D721Med (cell line): ENCODE measurements around the gene APOBEC3C.
"Not testable (repeated sequence)": the region's sequence is repeated elsewhere in the genome, so short reads cannot be mapped to it uniquely, and the experiment has no call there.

Source experiments
- DNase-seq: peaks from one replicate; pipeline ENCODE4 v3.0.0; 2011; ENCODE audit warnings: low spot score; ENCODE audit not compliant: insufficient read length
- FAIRE-seq: peaks from 2 replicates; lab custom pipeline; 2011; peaks lifted over from hg19 to GRCh38; lab: Jason Lieb, UNC
- CTCF ChIP-seq: IDR thresholded peaks from 2 replicates; pipeline ENCODE4 v1.5.1; 2012; ENCODE audit warnings: mild to moderate bottlenecking, control low read depth; ENCODE audit not compliant: insufficient read depth; ENCODE audit errors: missing control alignments

The APOBEC3C gene

GRCh38 chr22:38997518-38997917, 16.5 kb upstream of the APOBEC3C start:
- DNase-seq (no peak), FAIRE-seq (no peak)
- no peak for TF ChIP-seq CTCF

GRCh38 chr22:39003165-39003638, 10.9 kb upstream of the APOBEC3C start:
- peak; percentile 63 for TF ChIP-seq CTCF
- FAIRE-seq (no peak), DNase-seq (peak; percentile 39)

- FAIRE-seq (no peak), DNase-seq (no peak)
- TF ChIP-seq CTCF, result no peak
Measured at GRCh38 chr22:39007177-39007576, 6.9 kb upstream of the APOBEC3C start.

GRCh38 chr22:39008271-39008850, 5.7 kb upstream of the APOBEC3C start:
- not testable (repeated sequence) for FAIRE-seq, DNase-seq

- FAIRE-seq (no peak), DNase-seq (no peak)
- TF ChIP-seq CTCF, result no peak
Measured at GRCh38 chr22:39010946-39011345, 3.1 kb upstream of the APOBEC3C start.

- TF ChIP-seq CTCF, result no peak
- DNase-seq (no peak), FAIRE-seq (no peak)
Measured at GRCh38 chr22:39012533-39013511, 1.2 kb upstream of the APOBEC3C start.

- DNase-seq, FAIRE-seq: not testable (repeated sequence)
Measured at GRCh38 chr22:39013561-39013941, 506 bp upstream of the APOBEC3C start.

GRCh38 chr22:39014723-39015121, 665 bp downstream of the APOBEC3C start:
- FAIRE-seq, DNase-seq: not testable (repeated sequence)
